ENCODE data around the gene NPAS1.

DNA sequence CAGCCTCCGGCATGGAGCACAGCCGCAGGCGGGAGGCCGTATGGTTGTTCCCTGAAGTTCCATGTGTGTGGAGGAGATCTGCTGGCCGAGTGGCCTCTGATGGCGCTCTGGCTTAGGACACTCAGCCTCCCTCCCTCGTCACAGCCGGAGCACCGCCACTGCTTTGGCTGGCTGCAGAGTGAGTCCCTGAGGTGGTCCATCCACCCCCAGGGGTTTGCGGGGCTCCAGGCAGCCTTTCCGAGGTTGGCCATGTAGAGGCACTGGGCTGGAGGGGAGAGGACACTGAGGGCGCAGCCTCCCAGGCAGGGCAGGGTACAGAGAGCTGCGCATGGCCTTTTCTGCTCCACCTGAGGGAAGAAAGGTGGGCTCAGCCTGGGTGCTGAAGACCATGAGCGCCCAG lies 19.8 kb upstream of the NPAS1 start:
- TF ChIP-seq EZH2 (IDR thresholded peaks at IDR 0.05; ENCODE audit: borderline replicate concordance) (no peak), EZH2phosphoT487 (IDR thresholded peaks at IDR 0.05; ENCODE audit: low read depth, severe bottlenecking, unreplicated experiment) (no peak)
- TF ChIP-seq, protein P1, sequence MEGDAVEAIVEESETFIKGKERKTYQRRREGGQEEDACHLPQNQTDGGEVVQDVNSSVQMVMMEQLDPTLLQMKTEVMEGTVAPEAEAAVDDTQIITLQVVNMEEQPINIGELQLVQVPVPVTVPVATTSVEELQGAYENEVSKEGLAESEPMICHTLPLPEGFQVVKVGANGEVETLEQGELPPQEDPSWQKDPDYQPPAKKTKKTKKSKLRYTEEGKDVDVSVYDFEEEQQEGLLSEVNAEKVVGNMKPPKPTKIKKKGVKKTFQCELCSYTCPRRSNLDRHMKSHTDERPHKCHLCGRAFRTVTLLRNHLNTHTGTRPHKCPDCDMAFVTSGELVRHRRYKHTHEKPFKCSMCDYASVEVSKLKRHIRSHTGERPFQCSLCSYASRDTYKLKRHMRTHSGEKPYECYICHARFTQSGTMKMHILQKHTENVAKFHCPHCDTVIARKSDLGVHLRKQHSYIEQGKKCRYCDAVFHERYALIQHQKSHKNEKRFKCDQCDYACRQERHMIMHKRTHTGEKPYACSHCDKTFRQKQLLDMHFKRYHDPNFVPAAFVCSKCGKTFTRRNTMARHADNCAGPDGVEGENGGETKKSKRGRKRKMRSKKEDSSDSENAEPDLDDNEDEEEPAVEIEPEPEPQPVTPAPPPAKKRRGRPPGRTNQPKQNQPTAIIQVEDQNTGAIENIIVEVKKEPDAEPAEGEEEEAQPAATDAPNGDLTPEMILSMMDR (IDR thresholded peaks at IDR 0.05; ENCODE audit: poor library complexity), result no peak
